ENCODE data around the gene ETV6. TPM values are rescaled to one million over a fixed set of nuclear protein-coding genes. Genes with fewer than 3 reads are reported as not detected.

Gene ETV6
- total RNA-seq, 1 experiment from 2014 or later = 17.2 TPM

GRCh38 chr12:11794751-11795150, 145.3 kb downstream of the ETV6 start:
- H3K27me3 ChIP-seq (ENCODE audit: control insufficient read depth, insufficient read depth, low read length) = no peaks in the 10 kb centered on the region
- TF ChIP-seq POLR2AphosphoS5 (IDR thresholded peaks at IDR 0.05; ENCODE audit: low read depth, low read length) (no peak), REST (IDR thresholded peaks at IDR 0.05; ENCODE audit: insufficient read depth in 1 of 2, low read depth in 2 of 2, low read length in 1 of 2) (no peak), SIN3A (IDR thresholded peaks at IDR 0.05; ENCODE audit: borderline replicate concordance, insufficient read depth, low read depth, low read length) (no peak), CTCF (IDR thresholded peaks at IDR 0.05) (no peak), TCF7L2 (IDR thresholded peaks at IDR 0.05; ENCODE audit: low read depth, low read length) (no peak)
- DNase-seq (ENCODE audit: low read depth, low spot score) (no peak), ATAC-seq (no peak)
- no peaks in the 10 kb centered on the region for H3K36me3 ChIP-seq (ENCODE audit: control insufficient read depth, insufficient read depth, low read length)
- no peak overlapping the region for H3K4me3 ChIP-seq (ENCODE audit: low read depth in 2 of 2, low read length in 2 of 2)
- ChIA-PET CTCF (no interaction called here), POLR2A (no interaction called here)
- no TSS peak for BruUV-seq (replicated peaks)
- intact Hi-C loops (cut with micrococcal nuclease; ENCODE audit: unreplicated experiment) (no loop called here), in situ Hi-C loops (cut with HindIII; ENCODE audit: low pct_unique_long_range_greater_than_20kb, low sequenced_read_pairs) (no loop called here)
- H3K27ac ChIP-seq (ENCODE audit: low read length) = no peak overlapping the region
- peaks cover 5% of the 10 kb centered on the region; the same call in 1 of the 2 replicates for H3K4me1 ChIP-seq (ENCODE audit: control insufficient read depth, insufficient read depth, low read length)
- H3K9me3 ChIP-seq (ENCODE audit: control insufficient read depth, insufficient read depth, low read depth, low read length) = no peaks in the 10 kb centered on the region

GRCh38 chr12:11795192-11795912, 145.9 kb downstream of the ETV6 start:
- intact Hi-C loops (cut with micrococcal nuclease; ENCODE audit: unreplicated experiment) (no loop called here), in situ Hi-C loops (cut with HindIII; ENCODE audit: low pct_unique_long_range_greater_than_20kb, low sequenced_read_pairs) (no loop called here)
- TF ChIP-seq TCF7L2 (IDR thresholded peaks at IDR 0.05; ENCODE audit: low read depth, low read length) (no peak), SIN3A (IDR thresholded peaks at IDR 0.05; ENCODE audit: borderline replicate concordance, insufficient read depth, low read depth, low read length) (no peak), POLR2AphosphoS5 (IDR thresholded peaks at IDR 0.05; ENCODE audit: low read depth, low read length) (no peak), CTCF (IDR thresholded peaks at IDR 0.05) (no peak), REST (IDR thresholded peaks at IDR 0.05; ENCODE audit: insufficient read depth in 1 of 2, low read depth in 2 of 2, low read length in 1 of 2) (no peak)
- POLR2A ChIA-PET = no interaction called here
- ATAC-seq (no peak), DNase-seq (ENCODE audit: low read depth, low spot score) (no peak)
- Histone ChIP-seq H3K27me3 (ENCODE audit: control insufficient read depth, insufficient read depth, low read length) (no peaks in the 10 kb centered on the region), H3K36me3 (ENCODE audit: control insufficient read depth, insufficient read depth, low read length) (no peaks in the 10 kb centered on the region), H3K27ac (ENCODE audit: low read length) (0 out of 2 replicates have a peak overlapping the region, but pooled peaks have one; percentile 26), H3K4me1 (ENCODE audit: control insufficient read depth, insufficient read depth, low read length) (peaks cover 5% of the 10 kb centered on the region; the same call in 1 of the 2 replicates), H3K4me3 (ENCODE audit: low read depth in 2 of 2, low read length in 2 of 2) (no peak overlapping the region), H3K9me3 (ENCODE audit: control insufficient read depth, insufficient read depth, low read depth, low read length) (no peaks in the 10 kb centered on the region)
- CTCF ChIA-PET = no interaction called here
- BruUV-seq (replicated peaks) = no TSS peak

Measured in Panc1 (cell line).